PC-3 (cell line): ENCODE data around the gene KLHL28.

Experiments used
- CTCF ChIP-seq: fragments of 300-600 bp; sonication (generic); conservative IDR thresholded peaks from 2 replicates; pipeline ENCODE4 v1.5.1; 2017; ENCODE audit warnings: antibody characterized with exemption, low read depth, mild to moderate bottlenecking, low read length
- EZH2 ChIP-seq: fragments of 300-600 bp; sonication (generic); IDR thresholded peaks from one replicate; pipeline ENCODE4 v1.6.1; 2017; ENCODE audit warnings: antibody characterized with exemption, mild to moderate bottlenecking, low read length; ENCODE audit not compliant: unreplicated experiment
- EZH2phosphoT487 ChIP-seq: fragments of 300-600 bp; sonication (generic); IDR thresholded peaks from 2 replicates; pipeline ENCODE4 v1.6.1; 2018; ENCODE audit warnings: mild to moderate bottlenecking, antibody characterized with exemption, low read length, borderline replicate concordance

- TF ChIP-seq CTCF (no peak), EZH2 (no peak), EZH2phosphoT487 (no peak)
Observed at GRCh38 chr14:44981198-44981597, 19.5 kb upstream of the KLHL28 start.
